ENCODE results near the gene SCAANT1.

SCAANT1 gene

DNA sequence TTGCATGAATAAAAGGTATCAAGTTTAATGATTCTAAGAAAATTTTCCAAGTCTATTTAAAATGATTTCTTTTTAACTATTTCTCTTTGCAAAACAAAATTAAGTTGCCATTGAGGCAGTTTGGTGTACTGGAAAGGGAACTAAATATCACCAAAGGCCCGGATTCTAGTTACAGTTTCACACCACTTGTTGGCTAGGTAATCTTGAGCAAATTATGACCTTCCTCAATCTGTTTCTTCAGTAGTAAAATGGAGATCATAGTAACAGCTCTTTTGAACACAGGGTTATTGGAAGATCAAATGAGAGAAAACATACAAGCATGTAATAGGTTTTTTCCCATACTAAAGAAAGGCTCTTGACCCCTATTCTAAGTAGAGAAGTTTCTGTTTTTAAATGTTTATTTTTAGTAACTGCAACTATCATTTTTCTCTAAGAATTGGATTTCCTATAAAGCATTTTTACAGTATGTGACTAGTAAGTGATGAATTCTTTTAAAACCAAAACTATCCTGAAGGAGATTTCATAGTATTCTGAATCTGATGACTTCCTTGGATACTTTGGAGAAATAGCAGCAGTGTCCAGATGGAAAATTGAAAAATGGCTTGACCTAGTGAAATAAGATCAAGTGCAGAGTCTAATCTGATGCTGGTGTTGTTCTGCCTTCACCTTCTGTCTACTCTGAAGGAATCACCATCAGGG, 15.7 kb downstream of the SCAANT1 start:
- no peak for DNase-seq

DNA sequence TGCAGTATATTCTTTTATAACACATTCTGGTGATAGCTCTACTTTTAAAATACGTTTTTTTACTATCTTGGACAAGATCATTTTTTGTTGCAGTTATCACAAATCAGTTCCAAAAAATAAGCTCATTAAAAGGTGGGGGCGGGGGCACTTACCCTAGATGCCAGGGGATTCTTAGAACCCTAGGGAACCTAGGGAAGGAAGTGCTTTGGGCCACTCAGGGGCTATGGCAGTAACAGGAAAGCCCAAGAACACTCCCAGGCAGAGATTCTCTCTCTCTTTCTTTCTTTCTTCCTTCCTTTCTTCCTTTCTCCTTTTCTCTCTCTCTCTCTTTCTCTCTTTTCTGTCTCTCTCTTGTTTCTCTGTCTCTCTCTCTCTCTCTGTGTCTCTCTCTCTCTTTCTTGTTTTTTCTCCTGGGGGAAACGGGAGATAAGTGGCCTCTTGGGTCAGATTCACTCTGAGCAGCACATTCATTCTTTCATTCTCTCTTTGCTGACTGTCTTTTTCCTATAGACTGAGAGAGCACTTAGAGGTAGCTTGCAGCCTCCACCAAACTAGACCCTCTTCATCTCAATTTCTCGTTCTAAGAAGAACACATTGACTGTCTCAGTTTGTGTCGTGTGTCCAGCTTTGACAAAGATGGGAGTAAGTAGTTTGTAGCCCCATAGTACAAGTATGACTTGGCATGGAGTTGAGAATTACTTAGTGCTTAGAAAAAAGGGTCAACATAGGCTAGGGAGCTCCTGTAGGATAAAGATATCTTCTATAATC, 16.6 kb downstream of the SCAANT1 start:
- no peak for DNase-seq

DNA sequence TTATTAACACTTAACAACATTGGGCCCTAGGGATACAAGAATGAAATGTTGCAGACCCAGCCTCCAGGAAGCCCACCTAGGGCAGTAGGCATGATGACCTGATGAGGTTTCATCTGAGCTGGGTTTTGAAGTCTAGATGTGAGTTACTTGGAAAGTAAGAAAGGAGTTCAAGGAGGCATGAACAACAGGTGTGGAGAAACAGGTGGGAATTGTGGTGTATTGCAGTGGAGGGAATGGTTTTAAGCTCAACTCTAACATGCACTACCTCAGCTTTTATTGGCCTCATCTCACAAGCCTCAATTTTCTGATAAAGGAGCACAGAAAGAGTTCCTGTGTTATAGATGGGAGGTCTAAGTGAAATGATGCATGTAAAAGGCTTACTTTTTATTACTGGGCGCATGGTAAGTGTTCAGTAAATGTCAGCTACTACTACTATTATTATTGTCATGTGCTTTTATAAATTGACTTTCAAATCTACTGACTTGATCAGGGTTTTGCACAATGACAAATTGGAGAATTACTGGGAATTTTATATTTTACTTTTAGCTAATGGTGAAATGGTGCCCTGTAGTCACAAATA, 19.3 kb downstream of the SCAANT1 start:
- no peak for DNase-seq

DNA sequence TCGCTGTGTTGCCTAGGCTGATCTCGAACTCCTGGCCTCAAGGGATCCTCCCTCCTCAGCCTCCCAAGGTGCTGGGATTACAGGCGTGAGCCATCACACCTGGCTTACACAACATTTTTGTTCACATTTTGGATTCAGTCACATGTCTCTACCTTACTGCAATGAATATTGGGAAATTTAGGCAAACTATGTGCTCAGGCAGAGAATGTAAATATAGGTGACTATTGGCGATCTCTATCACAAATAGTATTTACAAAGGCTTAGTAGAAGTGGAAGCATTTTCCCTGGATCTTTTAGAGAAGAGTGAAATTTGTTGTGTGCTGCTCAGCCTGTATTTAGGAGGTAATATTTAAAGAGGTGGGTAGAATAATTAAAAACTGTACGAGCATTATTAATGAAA, 20.7 kb downstream of the SCAANT1 start:
- no peak for DNase-seq

GRCh38 chr3:63886858-63887257, 25.3 kb downstream of the SCAANT1 start:
- no peak for DNase-seq

GRCh38 chr3:63880653-63881052, 31.5 kb downstream of the SCAANT1 start:
- DNase-seq, result no peak

- DNase-seq, result no peak
These were observed 33.7 kb downstream of the SCAANT1 start for GRCh38 chr3:63878394-63879060.

GRCh38 chr3:63877737-63878393, 34.3 kb downstream of the SCAANT1 start:
- DNase-seq, result no peak

- DNase-seq, result no peak
These were observed 35.9 kb downstream of the SCAANT1 start for GRCh38 chr3:63876260-63876659.

GRCh38 chr3:63875510-63875909, 36.7 kb downstream of the SCAANT1 start:
- DNase-seq, result no peak

DNA sequence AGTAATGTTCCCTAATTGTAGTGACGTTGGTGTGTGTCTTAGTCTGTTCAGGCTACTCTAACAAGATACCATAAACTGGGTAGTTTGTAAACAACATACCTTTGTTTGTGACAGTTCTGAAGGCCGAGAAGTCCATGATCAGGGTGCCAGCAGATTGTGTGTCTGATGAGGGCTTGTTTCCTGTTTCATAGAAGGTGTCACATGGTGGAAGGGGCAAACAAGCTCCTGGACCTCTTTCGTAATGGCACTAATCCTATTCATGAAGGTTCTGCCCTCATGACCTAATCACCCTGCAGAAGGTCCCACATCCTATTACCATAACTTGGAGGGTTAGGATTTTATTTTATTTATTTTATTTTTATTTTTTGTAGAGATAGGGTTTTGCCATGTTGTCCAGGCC, 37.4 kb downstream of the SCAANT1 start:
- no peak for DNase-seq

DNA sequence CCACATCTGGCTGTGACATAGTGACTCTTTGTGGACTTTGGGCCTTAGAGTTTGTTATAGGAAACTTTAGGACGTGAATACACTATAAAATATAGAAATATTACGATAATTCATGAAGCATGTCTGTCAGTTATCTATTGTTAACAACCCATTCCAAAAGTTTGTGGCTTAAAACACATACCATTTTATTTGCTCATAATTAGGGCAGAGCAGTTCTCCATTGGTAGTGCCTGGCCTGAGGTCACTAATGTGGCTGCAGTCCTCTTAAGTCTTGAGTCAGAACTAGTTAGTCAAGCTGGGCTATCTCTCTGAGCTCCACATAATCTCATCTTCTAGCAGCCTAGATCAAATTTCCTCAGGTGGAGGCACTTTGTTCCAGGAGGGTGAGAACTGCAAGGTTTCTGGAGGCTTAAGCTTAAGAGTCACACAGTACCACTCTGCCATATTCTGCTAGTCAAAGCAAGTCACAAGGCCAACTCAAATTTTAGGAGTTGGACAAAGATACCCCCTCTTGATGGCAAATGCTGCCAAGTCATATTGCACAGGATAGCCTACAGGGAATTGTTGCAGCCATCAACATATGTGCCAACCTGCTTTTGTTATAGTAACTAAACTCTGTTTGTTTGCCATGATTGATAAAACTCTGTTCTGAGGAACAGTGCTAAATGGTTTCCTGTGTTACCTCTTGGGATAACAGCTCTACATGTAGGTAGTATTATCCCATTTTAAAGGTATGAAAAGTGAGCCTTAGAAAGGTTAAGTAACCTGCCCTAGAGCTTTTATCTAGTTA, 39.9 kb downstream of the SCAANT1 start:
- no peak for DNase-seq

- no peak for DNase-seq
These were observed 41.6 kb downstream of the SCAANT1 start for GRCh38 chr3:63870615-63871005.

DNA sequence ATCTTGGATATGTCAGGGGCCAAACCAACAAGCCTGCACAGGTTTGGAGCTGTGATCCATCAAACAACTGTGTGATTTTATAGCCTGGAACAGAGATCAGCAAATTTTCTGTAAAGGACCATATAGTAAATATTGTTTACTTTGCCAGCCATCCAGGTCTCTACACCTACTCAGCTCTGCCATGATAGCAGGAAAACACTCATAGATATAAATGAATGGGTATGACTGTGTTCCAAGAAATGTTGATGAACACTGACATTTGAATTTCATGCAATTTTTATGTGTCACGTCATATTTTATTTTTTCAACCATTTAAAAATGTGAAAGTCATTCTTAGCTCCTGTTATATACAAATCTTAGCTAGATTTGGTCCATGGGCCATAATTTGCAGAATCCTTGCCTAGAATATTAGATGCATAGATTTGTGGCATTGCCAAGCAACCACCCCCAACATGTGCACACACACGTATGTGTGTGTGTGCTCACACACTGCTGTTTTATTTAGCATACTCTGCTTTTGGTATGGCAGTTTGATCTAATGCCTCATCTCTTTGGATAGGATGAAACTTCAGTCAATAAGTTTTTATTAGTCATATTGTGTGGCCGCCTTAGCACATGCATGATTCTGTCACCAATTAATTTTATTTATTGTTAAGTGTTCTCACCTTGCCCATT, 42.1 kb downstream of the SCAANT1 start:
- DNase-seq, result no peak

DNA sequence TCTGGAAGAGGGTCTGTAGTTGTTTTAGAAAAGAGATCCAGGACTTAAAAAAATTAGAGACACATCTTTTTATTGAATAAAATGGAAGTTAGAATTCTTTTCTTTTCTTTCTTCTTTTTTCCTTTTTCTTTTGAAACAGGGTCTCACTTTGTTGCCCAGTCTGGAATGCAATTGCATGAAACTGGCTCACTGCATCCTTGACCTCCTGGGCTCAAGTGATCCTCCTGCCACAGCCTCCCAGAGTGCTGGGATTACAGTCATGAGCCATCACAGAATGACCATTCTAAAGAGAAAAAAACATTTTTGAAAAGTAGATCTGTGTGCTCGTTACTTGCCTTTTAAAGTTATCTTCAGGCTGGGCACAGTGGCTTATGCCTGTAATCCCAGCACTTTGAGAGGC, 45.0 kb downstream of the SCAANT1 start:
- DNase-seq, result no peak

GRCh38 chr3:63864965-63865327, 47.2 kb downstream of the SCAANT1 start:
- no peak for DNase-seq

DNA sequence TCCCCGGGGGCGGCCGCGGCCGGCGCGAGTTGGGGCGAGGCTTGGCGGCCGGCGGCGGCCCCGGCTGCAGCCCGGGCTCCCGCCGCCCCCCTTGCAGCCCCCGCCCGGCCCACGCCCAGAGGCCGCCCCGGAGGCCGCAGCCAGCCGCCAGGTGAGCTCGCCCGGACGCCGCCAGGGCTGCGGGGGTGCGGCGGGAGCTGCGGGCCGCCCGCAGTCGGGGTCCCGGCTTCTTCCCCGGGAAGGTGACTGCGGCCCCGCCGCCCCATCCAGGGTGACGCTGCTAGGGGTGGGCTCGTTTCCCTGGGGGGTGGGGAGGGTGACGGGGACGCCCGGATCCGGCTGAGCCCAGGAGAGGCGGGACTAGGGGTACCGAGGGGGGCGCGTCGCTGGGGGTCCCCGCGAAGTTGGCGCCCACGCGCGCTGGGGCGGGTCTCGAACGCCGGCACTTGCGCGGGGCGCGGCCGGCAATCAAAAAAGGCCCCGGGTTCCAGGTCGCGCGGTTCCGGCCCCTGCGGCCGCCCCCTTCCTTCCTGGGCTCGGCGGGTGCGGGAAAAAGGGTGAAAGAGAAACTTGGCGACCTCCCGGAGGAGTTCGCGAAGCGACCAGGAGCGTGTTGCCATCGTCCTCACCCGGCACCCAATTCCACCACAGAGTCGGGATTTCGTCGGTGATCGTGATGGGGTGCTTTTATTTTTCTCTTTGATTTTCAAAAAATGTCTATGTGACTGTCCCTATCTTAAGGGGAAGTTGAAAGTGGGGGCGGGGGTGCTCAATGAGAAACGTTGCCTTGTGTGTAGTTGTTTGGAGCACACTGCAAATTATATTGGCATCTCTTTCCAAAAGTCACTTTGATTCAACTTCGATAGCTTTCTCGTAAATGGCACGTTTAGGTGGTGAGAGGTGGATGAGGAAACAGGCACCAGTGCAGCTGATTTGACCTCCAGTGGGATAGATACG, 47.9 kb downstream of the SCAANT1 start:
- no peak for DNase-seq

DNA sequence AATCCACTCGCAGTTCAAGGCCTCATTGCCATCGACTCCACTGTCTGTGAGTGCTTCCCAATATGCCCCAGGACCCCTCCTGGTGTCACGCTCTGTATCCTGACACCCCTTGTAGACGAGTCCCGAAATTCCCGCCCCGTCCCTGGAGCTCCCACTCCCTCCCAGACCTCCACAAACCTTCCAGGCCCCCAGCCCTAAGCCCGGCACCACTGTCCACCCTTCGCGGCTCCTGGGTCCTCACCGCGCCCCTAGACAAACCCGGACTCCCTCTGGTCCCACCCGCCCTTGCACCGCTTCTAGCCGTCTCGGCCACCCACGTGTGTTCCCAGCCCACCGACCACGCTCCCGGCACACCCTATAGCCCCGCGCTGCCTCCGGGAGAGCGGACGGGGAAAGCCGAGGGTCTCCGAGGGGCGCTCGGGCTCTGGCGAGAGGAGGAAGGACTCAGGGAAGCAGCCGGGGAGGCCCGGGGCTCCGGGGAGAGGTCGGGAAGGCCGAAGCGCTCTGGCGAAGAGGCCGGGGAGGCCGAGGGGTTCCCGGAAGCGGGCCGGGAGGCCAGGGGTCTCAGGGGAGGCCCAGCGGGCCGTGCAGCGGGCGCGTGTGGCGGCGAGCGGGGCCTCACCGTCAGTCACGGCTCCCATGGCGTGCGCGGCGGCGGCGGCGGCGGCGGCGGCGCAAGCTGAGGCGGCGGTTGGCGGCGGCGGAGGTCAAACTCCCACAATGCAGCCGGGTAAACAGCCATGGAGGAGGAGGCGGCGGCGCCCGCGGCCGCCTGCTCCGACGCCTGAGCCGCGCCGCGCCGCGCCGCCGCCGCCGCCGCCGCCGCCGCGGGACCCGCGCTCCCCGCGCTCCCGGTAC, 48.8 kb downstream of the SCAANT1 start, which contains the start of the genes ATXN7 and THOC7:
Gene ATXN7, plus strand, starts transcription at position 718 of the 858 bp plus-strand sequence. CDS start 48,732 bp downstream, outside the sequence.
Gene THOC7, minus strand, starts transcription at position 656 of the 858 bp plus-strand sequence. Its CDS starts 15 bp downstream, at position 641.
- DNase-seq, result no peak

DNA sequence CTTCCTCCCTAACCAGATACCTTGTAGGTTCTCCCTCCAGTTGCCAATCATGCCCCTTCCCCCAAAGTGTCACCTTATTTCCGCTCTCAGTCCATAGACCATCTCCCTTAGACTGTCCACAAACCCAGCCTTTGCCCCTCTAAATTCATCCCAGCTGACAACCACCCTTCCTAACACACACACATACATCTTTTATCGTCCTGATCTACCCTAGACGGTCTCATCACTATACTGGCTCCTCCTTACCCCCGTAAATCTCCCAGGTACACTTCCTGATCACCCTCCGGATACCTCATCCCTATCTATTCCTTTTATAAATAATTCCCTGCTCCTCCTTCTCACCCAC, 49.4 kb downstream of the SCAANT1 start:
- DNase-seq, result no peak
